ENCODE data around the gene FKBP10.
A peak's percentile ranks its signal among the peaks of the same experiment; 100 is the strongest.

The FKBP10 gene

DNA sequence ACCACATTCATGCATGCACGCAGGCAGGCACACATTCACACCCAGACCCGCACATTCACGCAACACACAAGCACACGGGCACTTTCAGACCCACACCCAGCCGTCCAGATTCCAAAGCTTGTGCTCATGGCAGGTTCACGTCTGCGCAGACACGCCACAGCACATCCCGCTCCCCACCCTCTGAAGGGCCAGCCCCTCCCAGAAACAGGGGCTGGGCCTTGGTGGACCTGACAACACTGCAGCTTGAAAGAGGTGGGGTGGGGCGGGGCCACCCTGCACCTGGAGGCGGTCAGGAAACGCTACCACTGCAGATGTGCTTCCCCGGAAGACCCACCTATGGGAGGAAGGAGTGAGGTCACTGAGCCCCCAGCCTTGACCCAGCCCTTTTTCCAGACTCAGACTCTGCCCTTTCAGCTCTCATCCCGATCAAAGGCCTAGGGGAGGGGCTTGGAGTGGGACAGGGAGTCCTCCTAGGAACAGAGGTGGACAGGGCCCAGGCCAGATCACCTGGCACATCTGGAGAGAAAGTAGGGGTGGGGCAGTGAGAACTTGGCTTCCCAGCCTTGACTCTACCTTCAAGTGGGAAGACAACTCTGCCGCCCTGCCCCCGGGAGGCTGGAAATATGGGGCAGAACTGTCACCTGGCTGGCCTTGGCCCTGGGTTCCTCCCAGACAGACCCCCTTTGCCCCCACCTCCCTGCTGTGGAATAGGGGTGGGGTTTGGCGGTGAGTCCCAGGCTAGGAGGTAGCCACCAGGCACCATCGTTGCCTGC lies 12.0 kb upstream of the FKBP10 start:
- TF ChIP-seq, protein P1, sequence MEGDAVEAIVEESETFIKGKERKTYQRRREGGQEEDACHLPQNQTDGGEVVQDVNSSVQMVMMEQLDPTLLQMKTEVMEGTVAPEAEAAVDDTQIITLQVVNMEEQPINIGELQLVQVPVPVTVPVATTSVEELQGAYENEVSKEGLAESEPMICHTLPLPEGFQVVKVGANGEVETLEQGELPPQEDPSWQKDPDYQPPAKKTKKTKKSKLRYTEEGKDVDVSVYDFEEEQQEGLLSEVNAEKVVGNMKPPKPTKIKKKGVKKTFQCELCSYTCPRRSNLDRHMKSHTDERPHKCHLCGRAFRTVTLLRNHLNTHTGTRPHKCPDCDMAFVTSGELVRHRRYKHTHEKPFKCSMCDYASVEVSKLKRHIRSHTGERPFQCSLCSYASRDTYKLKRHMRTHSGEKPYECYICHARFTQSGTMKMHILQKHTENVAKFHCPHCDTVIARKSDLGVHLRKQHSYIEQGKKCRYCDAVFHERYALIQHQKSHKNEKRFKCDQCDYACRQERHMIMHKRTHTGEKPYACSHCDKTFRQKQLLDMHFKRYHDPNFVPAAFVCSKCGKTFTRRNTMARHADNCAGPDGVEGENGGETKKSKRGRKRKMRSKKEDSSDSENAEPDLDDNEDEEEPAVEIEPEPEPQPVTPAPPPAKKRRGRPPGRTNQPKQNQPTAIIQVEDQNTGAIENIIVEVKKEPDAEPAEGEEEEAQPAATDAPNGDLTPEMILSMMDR (IDR thresholded peaks at IDR 0.05; ENCODE audit: low read depth, low read length): no peak
- no peak overlapping the region for H3K4me3 ChIP-seq (replicated peaks in 1 of 2; ENCODE audit: low read depth in 2 of 2, low read length in 2 of 2)
- DNase-seq (ENCODE audit: low read depth in 2 of 2): peak; percentile 43 to 58

DNA sequence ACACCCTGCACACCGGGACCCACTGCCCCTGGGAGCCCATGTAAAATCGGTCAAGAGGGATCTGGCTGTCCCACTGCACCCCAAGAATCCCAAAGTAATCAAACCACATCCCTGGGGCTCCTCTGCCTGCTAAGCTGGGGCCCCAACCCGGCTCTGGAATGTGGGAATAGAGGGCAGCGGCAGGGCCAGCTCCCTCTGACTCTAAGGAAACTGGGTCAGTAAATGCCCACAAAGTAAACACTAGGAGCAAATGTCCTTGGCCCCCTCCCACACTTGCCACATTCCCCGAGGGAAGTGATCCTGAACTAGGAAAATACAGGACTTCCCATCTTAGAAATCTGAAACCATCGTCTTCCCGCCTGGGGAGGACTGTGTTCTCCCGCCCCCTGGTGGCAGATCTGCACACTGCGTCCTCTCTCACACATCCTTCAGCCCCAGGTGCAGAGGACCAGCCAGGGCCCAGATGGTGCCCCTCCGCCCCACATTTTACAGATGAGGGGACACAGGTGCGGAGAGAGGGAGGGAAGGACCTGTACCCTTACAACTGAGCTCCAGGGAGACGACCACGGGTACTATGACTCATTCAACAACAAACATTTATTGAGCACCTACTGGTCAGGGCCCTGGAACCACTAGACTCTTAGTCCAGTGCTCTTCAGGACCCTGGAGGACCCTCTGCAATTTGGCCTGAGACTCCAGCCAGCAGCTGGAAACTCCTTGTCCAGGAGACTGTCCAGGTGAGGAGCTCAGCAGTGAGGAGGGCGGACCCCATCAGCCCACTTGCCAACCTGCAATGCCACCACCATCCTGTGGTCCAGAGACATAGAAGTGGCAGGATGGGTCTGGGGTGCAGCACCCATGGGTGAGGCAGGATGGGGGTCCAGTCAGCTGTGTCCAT lies 11.2 kb upstream of the FKBP10 start:
- H3K4me3 ChIP-seq (replicated peaks in 1 of 2; ENCODE audit: low read depth in 2 of 2, low read length in 2 of 2): no peak overlapping the region

DNA sequence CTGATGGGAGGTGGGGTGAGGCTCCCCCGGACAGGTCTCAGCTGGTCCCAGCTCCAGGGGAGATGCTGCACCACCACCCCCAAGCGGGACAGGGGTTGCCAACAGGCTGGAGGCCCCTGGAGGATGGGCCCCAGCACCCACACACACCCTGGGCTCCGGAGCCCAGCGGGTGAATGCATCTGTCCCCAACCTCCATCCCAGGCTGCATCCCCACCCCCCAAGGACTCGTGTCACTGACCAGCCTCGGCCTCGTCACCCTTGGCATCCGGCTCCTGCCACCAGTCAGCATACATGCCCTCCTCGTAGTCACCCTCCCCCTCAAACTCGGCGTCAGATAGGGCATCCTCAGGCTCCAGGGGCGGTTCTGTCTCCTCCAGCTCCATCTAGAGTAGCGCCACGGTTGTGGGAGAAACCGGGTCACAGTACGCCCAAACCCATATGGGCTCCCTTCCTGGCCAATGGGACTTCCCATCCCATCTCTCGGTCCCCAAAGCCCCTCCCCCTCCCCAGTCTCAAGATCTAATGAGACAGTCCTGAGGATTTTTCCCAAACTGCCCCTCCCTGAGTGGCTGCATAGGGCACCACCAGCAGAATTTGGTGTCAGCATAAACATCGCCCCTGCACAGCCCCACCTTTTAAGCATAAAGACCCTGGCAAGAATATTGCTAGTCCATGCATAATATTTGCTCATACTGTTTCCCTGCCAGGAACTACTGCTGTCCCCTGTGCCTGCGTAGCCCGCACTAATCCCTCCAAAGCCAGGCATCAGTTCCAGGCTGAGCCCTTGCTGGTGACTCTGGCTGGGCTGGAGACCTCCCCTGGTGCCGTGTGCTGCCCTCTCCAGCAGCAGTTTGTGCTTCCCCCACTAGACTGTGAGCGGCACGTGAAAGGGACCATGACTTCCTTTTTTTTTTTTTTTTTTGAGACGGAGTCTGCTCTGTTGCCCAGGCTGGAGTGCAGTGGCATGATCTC lies 9.5 kb upstream of the FKBP10 start:
- H3K4me3 ChIP-seq (replicated peaks in 1 of 2; ENCODE audit: low read depth in 2 of 2, low read length in 2 of 2): no peak overlapping the region
- TF ChIP-seq, protein P1 (IDR thresholded peaks at IDR 0.05; ENCODE audit: low read depth, low read length): no peak
- no peak for DNase-seq (ENCODE audit: low read depth in 2 of 2)

More for the DNA sequence above, 11.2 kb upstream of the FKBP10 start:
- TF ChIP-seq, protein P1 (IDR thresholded peaks at IDR 0.05; ENCODE audit: low read depth, low read length): peak; percentile 92
- peak; percentile 79 to 82 for DNase-seq (ENCODE audit: low read depth in 2 of 2)

DNA sequence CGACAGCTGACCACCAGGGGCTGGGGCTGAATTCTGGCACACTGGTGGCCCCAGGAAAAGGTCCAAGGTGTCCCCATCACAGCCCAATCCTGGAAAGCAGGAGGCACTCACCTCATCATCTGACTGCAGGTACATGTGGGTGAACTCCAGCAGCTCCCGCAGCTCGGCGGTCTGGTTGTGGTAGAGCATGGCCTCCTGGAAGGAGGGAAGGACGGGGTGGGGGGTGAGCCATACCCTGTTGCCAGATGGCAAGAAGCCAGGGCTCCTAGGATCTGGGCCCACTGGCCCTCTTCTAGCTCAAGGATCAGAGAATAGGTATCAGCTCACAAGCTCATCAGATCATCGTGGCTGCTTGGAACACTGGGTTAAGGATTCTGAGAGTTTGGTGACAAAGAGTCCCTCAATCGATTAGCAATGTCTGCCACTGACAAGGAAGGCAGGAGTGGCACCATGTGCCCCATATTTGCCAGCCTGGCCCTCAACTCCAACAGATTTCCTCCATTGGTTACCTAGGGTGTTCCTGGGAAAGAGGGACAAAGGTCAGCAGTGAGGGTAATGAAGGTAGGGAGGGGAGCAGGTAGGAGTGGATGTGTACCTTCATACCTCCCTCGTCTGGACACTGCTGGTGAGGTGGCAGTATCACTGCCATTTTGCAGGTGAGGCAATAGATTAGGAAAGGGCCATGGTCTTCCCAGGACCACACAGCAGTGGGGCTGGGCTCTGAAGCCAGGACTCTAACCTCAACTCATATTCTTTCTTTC lies 5.9 kb upstream of the FKBP10 start:
- H3K4me3 ChIP-seq (replicated peaks in 1 of 2; ENCODE audit: low read depth in 2 of 2, low read length in 2 of 2): no peak overlapping the region
- DNase-seq (ENCODE audit: low read depth in 2 of 2): no peak
- TF ChIP-seq, protein P1 (IDR thresholded peaks at IDR 0.05; ENCODE audit: low read depth, low read length): no peak

- no peak for DNase-seq (ENCODE audit: low read depth in 2 of 2)
- peak overlapping the region; percentile 77 to 82 for H3K4me3 ChIP-seq (replicated peaks in 1 of 2; ENCODE audit: low read depth in 2 of 2, low read length in 2 of 2)
- TF ChIP-seq, protein P1 (IDR thresholded peaks at IDR 0.05; ENCODE audit: low read depth, low read length): no peak
These were observed 1.9 kb upstream of the FKBP10 start for GRCh38 chr17:41810659-41811548.
